A673 (cell line): ENCODE measurements around the gene IER3. TPM values are rescaled to one million over a fixed set of nuclear protein-coding genes. Genes with fewer than 3 reads are reported as not detected.

ENCODE experiments used
- BruUV-seq: library from RNA; stranded (reverse); fragments of 400-500 nt; replicated peaks from 2 replicates; lab custom pipeline; 2021; lab: Mats Ljungman, UMichigan
- CTCF ChIA-PET: fragments of 300-600 bp; sonication (Branson Sonifier 250); formaldehyde crosslinking; loops from one replicate; lab custom pipeline; 2022; ENCODE audit warnings: antibody characterized with exemption; lab: Charles Lee
- POLR2A ChIA-PET: fragments of 300-600 bp; sonication (Branson Sonifier 250); formaldehyde crosslinking; loops from one replicate; lab custom pipeline; 2022; ENCODE audit warnings: antibody characterized with exemption; ENCODE audit not compliant: low non-redundant PET; lab: Charles Lee
- DNase-seq: peaks from one replicate; pipeline ENCODE4 v3.0.0-alpha.2; 2015; ENCODE audit warnings: low spot score
- H3K27ac ChIP-seq: fragments of 200-600 bp; sonication (generic); 2 replicates; pipeline ENCODE4 v1.5.1; 2016; ENCODE audit warnings: mixed run types, low read depth, mild to moderate bottlenecking, mixed read lengths, antibody characterized with exemption, low read length; ENCODE audit not compliant: poor library complexity, severe bottlenecking
- H3K27me3 ChIP-seq: fragments of 200-600 bp; sonication (generic); replicated peaks from 2 replicates; pipeline ENCODE4 v1.6.1; 2017; ENCODE audit warnings: mixed run types, low read depth, mild to moderate bottlenecking, mixed read lengths, antibody characterized with exemption, low read length; ENCODE audit not compliant: insufficient read depth, poor library complexity
- H3K36me3 ChIP-seq: fragments of 200-600 bp; sonication (generic); 2 replicates; pipeline ENCODE4 v1.6.1; 2016; ENCODE audit warnings: mixed run types, mild to moderate bottlenecking, mixed read lengths, antibody characterized with exemption, low read length; ENCODE audit not compliant: insufficient read depth, poor library complexity, severe bottlenecking
- H3K4me1 ChIP-seq: fragments of 200-600 bp; sonication (generic); 2 replicates; pipeline ENCODE4 v1.6.1; 2017; ENCODE audit warnings: mixed run types, mild to moderate bottlenecking, mixed read lengths, antibody characterized with exemption, low read length; ENCODE audit not compliant: insufficient read depth, poor library complexity, severe bottlenecking
- H3K4me3 ChIP-seq: fragments of 200-600 bp; sonication (generic); 2 replicates; pipeline ENCODE4 v1.5.1; 2016; ENCODE audit warnings: low read depth, mixed run types, mild to moderate bottlenecking, mixed read lengths, low read length; ENCODE audit not compliant: poor library complexity, severe bottlenecking
- H3K9me3 ChIP-seq: fragments of 200-600 bp; sonication (generic); 2 replicates; pipeline ENCODE4 v1.6.1; 2016; ENCODE audit warnings: mixed run types, low read depth, mild to moderate bottlenecking, mixed read lengths, antibody characterized with exemption, low read length; ENCODE audit not compliant: poor library complexity, severe bottlenecking
- CTCF ChIP-seq: fragments of 300-800, 200-600 bp; sonication (generic); conservative IDR thresholded peaks from 2 replicates; pipeline ENCODE4 v1.5.1; 2017; ENCODE audit warnings: low read depth, mild to moderate bottlenecking, antibody characterized with exemption, low read length, moderate library complexity, mixed read lengths
- EZH2 ChIP-seq: fragments of 200-600 bp; sonication (generic); IDR thresholded peaks from 2 replicates; pipeline ENCODE4 v1.6.1; 2017; ENCODE audit warnings: borderline replicate concordance, low read depth, mild to moderate bottlenecking, mixed read lengths, antibody characterized with exemption, low read length; ENCODE audit not compliant: poor library complexity, severe bottlenecking
- intact Hi-C: fragments of 100-400 bp; cut with micrococcal nuclease; formaldehyde crosslinking; loops from one replicate; pipeline ENCODE4 v1.10.0; 2022; ENCODE audit not compliant: unreplicated experiment
- total RNA-seq: library from RNA; stranded (reverse); gene quantifications from 2 replicates; pipeline ENCODE4 v1.2.3, GENCODE V29; 2021

Gene IER3
- total RNA-seq, 1 experiment from 2014 or later = 34.6 TPM

- no peak overlapping the region for H3K4me3 ChIP-seq
- no TSS peak for BruUV-seq
- no peaks in the 10 kb centered on the region for H3K9me3 ChIP-seq
- POLR2A ChIA-PET = no interaction called here
- DNase-seq = no peak
- TF ChIP-seq CTCF (no peak), EZH2 (no peak)
- H3K27ac ChIP-seq = no peak overlapping the region
- peaks cover 61% of the 10 kb centered on the region for H3K36me3 ChIP-seq
- intact Hi-C loops = no loop called here
- H3K4me1 ChIP-seq = peaks cover 6% of the 10 kb centered on the region
- H3K27me3 ChIP-seq = no peaks in the 10 kb centered on the region
- CTCF ChIA-PET = no interaction called here
Observed at GRCh38 chr6:30738532-30738931, 5.8 kb downstream of the IER3 start.

DNA sequence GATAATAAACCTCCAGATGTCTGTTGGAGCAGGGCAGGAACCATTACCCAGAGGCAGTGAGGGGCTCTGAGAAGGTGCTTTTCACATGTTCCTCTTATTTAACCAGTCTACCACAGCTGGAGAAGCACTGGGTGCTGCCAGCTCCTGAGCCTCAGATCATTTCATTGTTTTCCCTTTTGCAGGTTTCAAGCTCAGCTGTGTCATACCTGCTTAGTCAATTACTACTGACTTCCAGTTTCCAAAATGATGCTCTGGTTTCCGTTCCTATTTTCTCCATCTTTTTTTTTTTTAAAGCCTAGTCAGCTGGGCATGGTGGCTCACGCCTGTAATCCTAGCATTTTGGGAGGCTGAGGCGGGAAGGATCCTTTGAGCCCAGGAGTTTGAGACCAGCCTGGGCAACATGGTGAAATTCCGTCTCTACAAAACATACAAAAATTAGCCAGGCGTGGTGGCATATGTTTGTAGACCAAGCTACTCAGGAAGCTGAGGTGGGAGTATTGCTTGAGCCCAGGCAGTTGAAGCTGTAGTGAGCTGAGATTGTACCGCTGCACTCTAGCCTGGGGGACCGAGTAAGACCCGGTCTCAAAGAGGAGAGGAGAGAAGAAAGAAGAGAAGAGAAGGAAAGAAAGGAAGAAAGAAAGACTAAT is 8.6 kb downstream of the IER3 start:
- no peak for DNase-seq
- H3K4me3 ChIP-seq = no peak overlapping the region
- no peaks in the 10 kb centered on the region for H3K9me3 ChIP-seq
- no peak overlapping the region for H3K27ac ChIP-seq
- TF ChIP-seq CTCF (no peak), EZH2 (no peak)
- H3K27me3 ChIP-seq = no peaks in the 10 kb centered on the region
- CTCF ChIA-PET = interaction anchor here (0.7 kb wide), 1 partner anchor 9 kb away, joined by 3 read pairs; no protein-coding TSS in a partner anchor
- POLR2A ChIA-PET = interaction anchor here (0.7 kb wide), 1 partner anchor 36 kb away, joined by 5 read pairs; no protein-coding TSS in a partner anchor
- BruUV-seq = no TSS peak
- intact Hi-C loops = no loop called here
- peaks cover 2% of the 10 kb centered on the region for H3K4me1 ChIP-seq
- H3K36me3 ChIP-seq = peaks cover 60% of the 10 kb centered on the region

DNA sequence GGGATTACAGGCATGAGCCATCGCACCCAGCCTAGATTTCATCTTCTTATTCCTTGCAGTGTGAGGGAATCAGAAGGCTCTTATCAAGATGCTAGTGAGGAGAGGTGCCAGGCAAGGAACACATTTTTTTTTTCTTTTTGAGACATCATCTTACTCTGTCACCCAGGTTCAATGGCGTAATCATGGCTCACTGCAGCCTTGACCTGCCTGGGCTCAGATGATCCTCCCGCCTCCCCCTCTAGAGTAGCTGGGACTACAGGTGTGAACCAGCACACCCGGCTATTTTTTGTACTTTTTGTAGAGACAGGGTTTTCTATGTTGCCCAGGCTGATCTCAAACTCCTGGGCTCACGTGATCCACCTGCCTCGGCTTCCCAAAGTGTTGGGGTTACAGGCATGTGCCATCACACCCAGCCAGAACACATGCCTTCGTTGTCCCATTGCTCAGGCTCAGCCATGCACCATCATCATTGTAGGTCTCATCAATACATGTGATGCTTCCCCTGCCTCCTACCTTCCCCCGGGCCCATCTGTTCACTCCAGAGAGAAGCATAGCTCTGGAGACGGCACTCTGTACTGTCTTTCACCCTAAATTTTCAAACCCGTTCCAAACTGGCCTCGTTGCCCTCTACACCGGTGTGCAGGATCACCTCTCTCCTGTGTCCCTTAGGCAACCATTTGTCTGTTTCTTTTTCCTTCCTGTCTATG is 12.0 kb downstream of the IER3 start:
- DNase-seq = no peak
- BruUV-seq = no TSS peak
- intact Hi-C loops = no loop called here
- Histone ChIP-seq H3K4me1 (peaks cover 5% of the 10 kb centered on the region), H3K9me3 (no peaks in the 10 kb centered on the region), H3K4me3 (no peak overlapping the region), H3K27ac (no peak overlapping the region), H3K36me3 (peaks cover 48% of the 10 kb centered on the region), H3K27me3 (no peaks in the 10 kb centered on the region)
- no peak for TF ChIP-seq CTCF
- no peak for TF ChIP-seq EZH2
- CTCF ChIA-PET = interaction anchor here (1.8 to 2.7 kb wide), 2 partner anchors 51 to 53 kb away, joined by 5 to 30 read pairs; no protein-coding TSS in a partner anchor
- POLR2A ChIA-PET = no interaction called here
